GM04503 (cell line): ENCODE data around the gene FKBP6.
"Not testable (repeated sequence)": the region's sequence is repeated elsewhere in the genome, so short reads cannot be mapped to it uniquely, and the experiment has no call there.

Experiments
- DNase-seq: peaks from one replicate; pipeline ENCODE4 v3.0.0-alpha.2; 2012; ENCODE audit warnings: low read depth

FKBP6 gene, protein sequence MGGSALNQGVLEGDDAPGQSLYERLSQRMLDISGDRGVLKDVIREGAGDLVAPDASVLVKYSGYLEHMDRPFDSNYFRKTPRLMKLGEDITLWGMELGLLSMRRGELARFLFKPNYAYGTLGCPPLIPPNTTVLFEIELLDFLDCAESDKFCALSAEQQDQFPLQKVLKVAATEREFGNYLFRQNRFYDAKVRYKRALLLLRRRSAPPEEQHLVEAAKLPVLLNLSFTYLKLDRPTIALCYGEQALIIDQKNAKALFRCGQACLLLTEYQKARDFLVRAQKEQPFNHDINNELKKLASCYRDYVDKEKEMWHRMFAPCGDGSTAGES

DNA sequence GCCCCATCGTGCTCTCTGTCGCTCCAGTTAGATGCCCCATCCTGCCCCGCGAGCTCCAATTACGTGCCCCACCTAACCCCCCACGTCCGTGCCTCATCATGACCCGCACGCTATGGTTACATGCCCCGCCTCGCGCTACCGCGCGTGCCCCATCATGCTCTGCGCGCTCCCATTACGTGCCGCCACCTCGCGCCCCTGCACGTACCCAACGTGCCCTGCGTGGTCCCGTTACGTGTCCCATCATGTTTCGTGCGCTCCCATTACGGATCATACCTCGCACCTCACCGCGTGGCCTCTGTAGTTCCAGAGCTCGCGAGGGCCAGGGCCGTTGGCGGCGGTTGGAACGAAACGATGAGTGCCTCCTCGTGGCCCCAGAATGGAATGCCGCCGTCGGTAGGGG, at the start of gene FKBP6, which contains the start of gene TRIM50:
FKBP6 (plus strand) TSS at position 240 of the 400 bp plus-strand sequence. CDS start 268 bp downstream, outside the sequence.
TRIM50 (minus strand) TSS at position 161 of the 400 bp plus-strand sequence. CDS start 3,295 bp downstream, outside the sequence.
- DNase-seq: not testable (repeated sequence)

GRCh38 chr7:73297235-73297634, 30.7 kb upstream of the FKBP6 start:
- not testable (repeated sequence) for DNase-seq

DNA sequence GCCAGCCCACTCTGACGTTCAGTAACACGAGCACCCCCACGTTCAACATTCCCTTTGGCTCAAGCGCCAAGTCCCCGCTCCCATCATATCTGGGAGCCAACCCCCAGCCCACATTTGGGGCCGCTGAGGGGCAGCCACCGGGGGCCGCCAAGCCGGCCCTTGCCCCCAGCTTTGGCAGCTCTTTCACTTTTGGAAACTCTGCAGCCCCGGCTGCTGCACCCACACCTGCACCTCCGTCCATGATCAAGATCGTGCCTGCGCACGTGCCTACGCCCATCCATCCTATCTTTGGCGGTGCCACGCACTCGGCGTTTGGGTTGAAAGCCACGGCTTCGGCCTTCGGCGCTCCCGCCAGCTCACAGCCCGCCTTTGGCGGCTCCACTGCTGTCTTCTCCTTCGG, 30.3 kb upstream of the FKBP6 start:
- DNase-seq: not testable (repeated sequence)

- DNase-seq: not testable (repeated sequence)
These were observed 28.1 kb upstream of the FKBP6 start for GRCh38 chr7:73299812-73300211.

GRCh38 chr7:73301108-73301507, 26.9 kb upstream of the FKBP6 start:
- not testable (repeated sequence) for DNase-seq

DNA sequence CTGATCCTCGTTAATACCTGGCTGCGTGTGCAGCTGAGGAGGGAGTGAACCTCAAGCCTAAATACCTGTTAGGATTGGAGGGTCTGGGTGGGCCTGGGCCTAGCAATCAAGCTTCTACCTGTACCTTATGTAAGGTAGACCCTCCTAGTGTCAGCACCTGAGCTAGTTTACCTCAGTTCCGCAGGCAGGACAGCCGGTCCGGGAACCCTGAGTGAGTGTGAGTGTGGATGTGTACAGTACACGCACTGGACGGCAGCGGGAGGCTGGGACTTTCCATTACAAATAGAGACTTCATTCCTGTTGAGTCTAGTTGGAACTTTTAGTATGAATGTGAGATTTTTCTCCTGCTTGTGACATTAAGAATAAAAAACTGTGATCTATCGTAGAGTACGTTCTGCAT, 25.1 kb upstream of the FKBP6 start:
- not testable (repeated sequence) for DNase-seq

- no peak for DNase-seq
These were observed 24.4 kb upstream of the FKBP6 start for GRCh38 chr7:73303546-73303945.

DNA sequence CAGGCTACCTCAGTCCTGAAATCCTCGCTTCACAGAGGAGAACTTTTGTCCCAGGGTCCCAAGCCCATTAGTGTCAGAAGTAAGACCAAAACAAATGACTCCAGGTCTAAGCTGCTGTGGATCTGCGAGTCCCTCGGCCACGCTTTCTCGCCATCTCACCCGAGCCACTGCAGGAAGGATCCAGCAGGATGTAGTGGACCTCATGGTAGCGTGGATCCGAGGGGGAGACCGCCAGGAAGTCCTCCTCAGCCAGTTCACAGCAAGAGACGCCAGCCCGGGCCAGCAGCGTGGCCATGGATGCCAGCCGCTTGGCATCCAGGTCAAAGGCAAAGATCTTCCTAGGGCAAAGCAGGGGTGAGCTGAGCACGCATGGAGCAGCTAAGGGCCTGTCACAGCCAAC, 23.9 kb upstream of the FKBP6 start:
- no peak for DNase-seq

DNA sequence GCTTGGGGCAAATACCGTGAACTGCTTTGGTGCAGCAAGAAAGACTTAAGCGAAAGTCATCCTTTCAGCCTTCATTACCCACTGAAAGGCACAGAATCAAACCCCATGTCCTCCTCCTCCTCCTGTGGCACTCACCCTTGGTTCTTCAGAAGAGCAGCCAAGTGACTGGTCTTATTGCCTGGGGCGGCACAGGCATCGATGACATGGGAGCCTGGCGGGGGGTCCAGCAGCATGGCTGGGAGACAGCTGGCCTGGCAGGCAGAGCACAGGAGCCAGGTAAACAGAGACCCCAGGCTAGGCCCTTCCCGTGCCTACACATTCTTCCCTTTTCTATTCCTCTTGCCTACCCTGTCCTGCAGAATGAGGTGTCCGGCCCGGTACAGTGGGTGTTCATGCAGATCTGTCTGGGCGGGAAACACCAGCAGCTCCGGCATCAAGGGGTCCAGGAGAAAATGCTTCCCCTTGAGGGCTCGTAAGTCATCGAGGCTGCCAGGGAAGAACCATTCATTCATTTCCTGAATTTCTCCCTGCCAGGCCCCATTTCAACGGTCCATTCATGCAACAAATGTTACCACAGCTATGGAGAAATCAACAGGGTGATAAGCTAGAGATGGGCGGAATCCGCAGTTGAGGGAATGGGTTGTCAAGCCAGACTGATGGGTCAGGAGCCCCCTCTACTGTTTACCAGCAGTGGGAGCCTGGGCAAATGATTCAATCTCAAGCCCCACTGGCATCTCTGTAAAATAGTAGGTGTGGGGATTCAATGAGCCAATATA, 23.2 kb upstream of the FKBP6 start:
- DNase-seq: not testable (repeated sequence)

DNA sequence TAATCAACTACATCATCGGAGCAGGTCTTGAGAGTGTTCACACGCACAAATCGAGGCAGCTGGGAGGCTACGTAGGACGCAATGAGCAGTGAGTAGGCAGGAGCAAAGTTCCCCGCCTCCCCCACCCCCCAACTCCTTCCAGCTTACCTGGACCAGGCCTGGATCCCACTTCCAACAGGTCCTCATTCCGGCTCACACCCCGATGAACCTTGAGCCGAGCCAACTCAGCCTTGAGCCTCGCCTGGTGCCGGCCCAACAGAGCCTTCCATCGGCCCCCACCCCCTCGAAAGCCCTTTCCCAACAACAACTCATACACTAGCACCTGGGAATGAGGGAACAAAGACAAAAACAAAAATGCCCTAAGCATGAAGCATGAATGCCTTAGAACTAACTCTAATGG, 20.5 kb upstream of the FKBP6 start:
- no peak for DNase-seq

- no peak for DNase-seq
These were observed 19.8 kb upstream of the FKBP6 start for GRCh38 chr7:73308074-73308664.

DNA sequence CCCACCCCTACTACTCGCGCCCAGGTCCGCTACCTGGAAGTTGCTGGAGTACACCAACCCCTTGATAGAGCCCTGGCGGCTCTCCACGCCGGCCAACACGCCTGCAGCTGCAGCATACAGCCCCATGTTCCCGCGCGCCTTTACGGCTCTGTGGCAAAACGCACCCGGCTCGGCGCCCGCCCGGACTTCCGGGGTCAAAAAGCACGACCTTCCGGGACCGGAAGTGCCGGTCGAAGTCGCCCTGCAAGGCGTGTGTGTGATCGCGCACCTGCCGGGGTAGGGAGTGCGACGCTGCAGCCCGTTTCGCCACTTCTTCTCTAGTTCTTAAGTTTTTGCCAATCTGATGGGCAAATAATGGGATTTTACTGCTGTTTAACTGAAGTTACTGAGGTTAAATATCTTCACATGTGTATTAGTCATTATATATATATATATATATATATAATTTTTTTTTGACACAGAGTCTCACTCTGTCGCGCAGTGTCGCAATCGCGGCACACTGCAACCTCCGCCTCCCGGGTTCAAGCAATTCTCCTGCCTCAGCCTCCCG, 19.2 kb upstream of the FKBP6 start, which contains the start of gene NSUN5:
NSUN5 (minus strand) TSS at position 162 of the 550 bp plus-strand sequence; CDS start at position 126, 36 bp downstream.
- no peak for DNase-seq

DNA sequence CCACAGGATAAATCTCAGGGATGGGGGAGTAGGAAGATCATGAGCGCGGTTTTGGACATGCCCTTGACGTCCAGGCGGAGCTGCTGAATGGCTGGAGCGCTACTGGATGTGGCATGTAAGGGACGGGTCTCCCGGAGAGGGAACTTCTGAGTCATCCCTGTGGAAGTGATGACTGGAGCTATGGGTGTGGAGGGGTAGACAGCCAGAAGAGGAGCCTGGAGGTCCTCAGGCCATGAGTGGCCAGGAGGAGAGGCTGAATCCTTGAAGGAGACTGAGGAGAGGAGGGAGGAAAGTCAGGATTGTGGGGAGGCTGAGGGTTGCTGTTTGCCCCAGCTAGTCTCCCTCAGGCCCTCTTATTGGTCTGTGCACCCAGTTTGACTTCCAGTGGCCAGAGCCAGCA, 16.5 kb upstream of the FKBP6 start:
- DNase-seq: not testable (repeated sequence)

GRCh38 chr7:73312831-73313520, 15.0 kb upstream of the FKBP6 start:
- DNase-seq: no peak

DNA sequence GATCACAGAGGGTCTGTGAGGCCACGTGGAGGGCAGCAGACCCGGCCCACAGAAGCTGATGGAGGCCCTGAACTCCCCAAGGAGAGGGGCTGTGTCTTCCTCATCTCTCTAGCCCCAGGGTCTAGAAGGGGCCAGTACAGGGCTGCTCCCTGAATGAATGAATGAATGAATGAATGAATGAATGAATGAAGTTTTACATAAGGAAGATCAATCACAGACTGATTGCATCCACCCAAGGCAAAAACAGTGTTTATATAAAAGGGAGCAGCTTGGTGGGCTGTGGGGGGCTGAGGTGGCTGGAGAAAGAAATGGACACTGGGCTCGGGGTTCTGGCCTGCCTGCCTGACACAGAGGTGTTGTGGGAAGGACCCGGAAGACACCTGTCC, 14.4 kb upstream of the FKBP6 start:
- no peak for DNase-seq

DNA sequence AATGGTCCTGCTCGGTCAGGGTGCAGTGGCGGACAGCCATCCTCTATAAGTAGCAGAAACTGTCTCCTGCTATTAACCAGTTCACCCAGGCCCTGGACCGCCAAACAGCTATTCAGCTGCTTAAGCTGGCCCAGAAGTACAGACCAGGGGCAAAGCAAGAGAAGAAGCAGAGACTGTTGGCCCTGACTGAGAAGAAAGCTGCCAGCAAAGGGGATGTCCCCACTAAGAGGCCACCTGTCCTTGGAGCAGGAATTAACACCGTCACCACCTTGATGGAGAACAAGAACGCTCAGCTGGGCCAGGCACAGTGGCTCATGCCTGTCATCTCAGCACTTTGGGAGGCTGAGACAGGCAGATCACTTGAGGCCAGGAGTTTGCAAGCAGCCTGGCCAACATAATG, 13.7 kb upstream of the FKBP6 start:
- DNase-seq: no peak

GRCh38 chr7:73316521-73316920, 11.4 kb upstream of the FKBP6 start:
- DNase-seq: no peak

DNA sequence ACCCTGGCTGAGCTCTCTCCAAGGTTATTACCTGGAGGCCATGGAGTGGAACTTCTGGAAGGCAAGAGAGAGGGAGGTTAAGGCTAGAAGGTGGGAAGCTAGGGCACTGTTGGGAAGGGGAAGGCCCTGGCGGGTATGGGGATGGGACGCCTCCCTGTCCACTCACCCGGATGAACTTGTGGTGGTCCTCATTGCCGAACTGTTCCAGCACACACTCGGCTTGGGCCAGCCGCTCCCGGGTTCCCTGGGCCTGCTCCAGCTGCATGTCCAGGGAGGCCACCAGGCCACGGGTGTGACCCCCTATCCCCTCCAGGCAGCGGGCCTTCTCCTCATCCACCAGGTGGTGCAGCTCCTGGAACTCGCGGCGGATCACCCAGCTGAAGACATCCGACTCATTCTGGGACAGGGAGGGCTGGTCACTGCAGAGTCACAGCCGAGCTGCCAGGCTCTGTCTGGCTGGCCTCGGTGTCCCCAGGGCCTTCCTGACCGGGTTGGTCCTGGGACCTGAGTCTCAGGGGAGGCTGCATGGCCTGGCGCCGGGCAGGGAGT, 9.2 kb upstream of the FKBP6 start:
- not testable (repeated sequence) for DNase-seq

DNA sequence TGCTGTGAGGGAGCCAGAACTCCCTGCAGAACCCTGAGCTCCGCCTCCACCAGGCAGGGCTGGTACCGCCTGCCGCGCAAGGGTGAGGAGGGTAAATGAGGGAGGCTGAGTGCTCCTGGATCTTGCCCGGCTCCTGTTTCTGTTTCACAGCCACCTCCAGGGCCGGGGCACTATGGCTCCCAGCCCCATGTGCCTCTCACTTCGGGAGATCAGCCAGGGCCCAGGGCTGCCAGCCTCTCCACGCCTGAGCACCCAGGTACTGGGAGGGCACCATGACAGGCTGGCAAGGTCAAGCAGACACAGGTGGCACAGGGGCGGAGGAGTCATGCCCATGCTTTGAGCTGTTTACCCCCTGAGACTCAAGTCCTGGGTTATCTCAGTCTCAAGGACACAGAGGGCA, 8.4 kb upstream of the FKBP6 start:
- DNase-seq: not testable (repeated sequence)

- DNase-seq: not testable (repeated sequence)
These were observed 8.0 kb upstream of the FKBP6 start for GRCh38 chr7:73320009-73320408.

- DNase-seq: not testable (repeated sequence)
These were observed 4.4 kb upstream of the FKBP6 start for GRCh38 chr7:73323434-73324080.
